IMR-90 (cell line): Measurements from ENCODE around the gene ATP6V0C. TPM values are rescaled to one million over a fixed set of nuclear protein-coding genes. Genes with fewer than 3 reads are reported as not detected.
A peak's percentile ranks its signal among the peaks of the same experiment; 100 is the strongest.

Source experiments
- ATAC-seq: fragments of 200-7000 bp; cut with Tn5 transposase; 2 replicates; pipeline ENCODE4 v1.9.1; 2020; ENCODE audit warnings: low read depth, mild to moderate bottlenecking, moderate library complexity
- BruUV-seq: library from RNA; stranded (reverse); fragments of 400-500 nt; replicated peaks from 2 replicates; lab custom pipeline; 2021; lab: Mats Ljungman, UMichigan
- CTCF ChIA-PET: fragments of 300-600 bp; formaldehyde crosslinking; extraction: SDS; loops from one replicate; lab custom pipeline; 2021; ENCODE audit warnings: antibody characterized with exemption; lab: Yijun Ruan, JAX
- POLR2A ChIA-PET: fragments of 300-600 bp; sonication (Branson Sonifier 250); formaldehyde crosslinking; loops from one replicate; lab custom pipeline; 2022; ENCODE audit warnings: antibody characterized with exemption; ENCODE audit not compliant: unreplicated experiment; lab: Charles Lee
- DNase-seq: peaks from one replicate; pipeline ENCODE4 v3.0.0; 2013
- H2AFZ ChIP-seq: replicated peaks from 2 replicates; pipeline ENCODE3; 2013; ENCODE audit warnings: low read length, mild to moderate bottlenecking; ENCODE audit not compliant: poor library complexity
- H2AK5ac ChIP-seq: 2 replicates; pipeline ENCODE4 v1.6.1; 2013; ENCODE audit warnings: low read depth, low read length, inconsistent platforms
- H2AK9ac ChIP-seq: replicated peaks from 2 replicates; pipeline ENCODE3; 2013; ENCODE audit warnings: mild to moderate bottlenecking, low read depth, low read length, moderate library complexity; ENCODE audit not compliant: poor library complexity
- H2BK120ac ChIP-seq: 2 replicates; pipeline ENCODE4 v1.6.1; 2013; ENCODE audit warnings: low read depth, low read length, inconsistent platforms
- H2BK15ac ChIP-seq: 3 replicates; pipeline ENCODE4 v1.6.1; 2013; ENCODE audit warnings: low read depth, low read length, inconsistent platforms
- H2BK20ac ChIP-seq: 2 replicates; pipeline ENCODE4 v1.6.1; 2013; ENCODE audit warnings: low read depth, mild to moderate bottlenecking, inconsistent platforms, low read length, moderate library complexity
- H2BK5ac ChIP-seq: 2 replicates; pipeline ENCODE4 v1.6.1; 2013; ENCODE audit warnings: mild to moderate bottlenecking, low read depth, low read length, inconsistent platforms; ENCODE audit not compliant: poor library complexity, severe bottlenecking
- H3K14ac ChIP-seq: replicated peaks from 2 replicates; pipeline ENCODE4 v1.6.1; 2013; ENCODE audit warnings: low read depth, low read length, inconsistent platforms
- H3K18ac ChIP-seq: 2 replicates; pipeline ENCODE4 v1.6.1; 2013; ENCODE audit warnings: low read depth, low read length, control low read depth
- H3K23ac ChIP-seq: 2 replicates; pipeline ENCODE4 v1.6.1; 2013; ENCODE audit warnings: low read depth, low read length, inconsistent platforms
- H3K27ac ChIP-seq: 2 replicates; pipeline ENCODE4 v1.5.1; 2013; ENCODE audit warnings: mild to moderate bottlenecking, control low read depth, low read length; ENCODE audit not compliant: insufficient read depth
- H3K27me3 ChIP-seq: 2 replicates; pipeline ENCODE4 v1.6.1; 2013; ENCODE audit warnings: low read length; ENCODE audit not compliant: control insufficient read depth, insufficient read depth
- H3K36me3 ChIP-seq: 2 replicates; pipeline ENCODE4 v1.6.1; 2013; ENCODE audit warnings: low read length, mixed read lengths; ENCODE audit not compliant: control insufficient read depth, insufficient read depth
- H3K4ac ChIP-seq: 2 replicates; pipeline ENCODE4 v1.6.1; 2013; ENCODE audit warnings: low read depth, low read length, inconsistent platforms
- H3K4me1 ChIP-seq: 2 replicates; pipeline ENCODE4 v1.6.1; 2013; ENCODE audit warnings: low read length, mixed read lengths; ENCODE audit not compliant: control insufficient read depth, insufficient read depth
- H3K4me2 ChIP-seq: 2 replicates; pipeline ENCODE4 v1.6.1; 2013; ENCODE audit warnings: low read depth, mild to moderate bottlenecking, control low read depth, low read length, moderate library complexity
- H3K4me3 ChIP-seq: 2 replicates; pipeline ENCODE4 v1.5.1; 2013; ENCODE audit warnings: low read depth, mild to moderate bottlenecking, control low read depth, low read length, moderate library complexity; ENCODE audit not compliant: insufficient read depth
- H3K56ac ChIP-seq: 2 replicates; pipeline ENCODE4 v1.6.1; 2013; ENCODE audit warnings: low read length, inconsistent platforms; ENCODE audit not compliant: insufficient read depth; ENCODE audit errors: extremely low read depth
- H3K79me1 ChIP-seq, 2 experiments: 2 replicates each; pipeline ENCODE4 v1.6.1; 2013; ENCODE audit warnings: low read length in 2 of 2, inconsistent platforms in 1 of 2, low read depth in 1 of 2
- H3K9ac ChIP-seq: 2 replicates; pipeline ENCODE4 v1.6.1; 2013; ENCODE audit warnings: low read depth, low read length, control low read depth
- H3K9me1 ChIP-seq: 2 replicates; pipeline ENCODE4 v1.6.1; 2013; ENCODE audit warnings: low read length, inconsistent platforms; ENCODE audit not compliant: insufficient read depth
- H3K9me3 ChIP-seq: 2 replicates; pipeline ENCODE4 v1.6.1; 2013; ENCODE audit warnings: low read length; ENCODE audit not compliant: control insufficient read depth, insufficient read depth
- H4K20me1 ChIP-seq: 2 replicates; pipeline ENCODE4 v1.6.1; 2013; ENCODE audit warnings: low read length, inconsistent platforms; ENCODE audit not compliant: insufficient read depth
- H4K5ac ChIP-seq: 2 replicates; pipeline ENCODE4 v1.6.1; 2013; ENCODE audit warnings: mild to moderate bottlenecking, low read depth, low read length, control low read depth
- H4K8ac ChIP-seq, 2 experiments: 2 replicates each; pipeline ENCODE4 v1.6.1; 2013; ENCODE audit warnings: low read depth in 2 of 2, low read length in 2 of 2, control low read depth in 1 of 2, inconsistent platforms in 1 of 2
- H4K91ac ChIP-seq: 2 replicates; pipeline ENCODE4 v1.6.1; 2013; ENCODE audit warnings: low read depth, low read length, inconsistent platforms; ENCODE audit not compliant: insufficient read depth
- BHLHE40 ChIP-seq: fragments of 150-350 bp; IDR thresholded peaks from 2 replicates; pipeline ENCODE4 v1.6.1; 2016; ENCODE audit warnings: mild to moderate bottlenecking, low read depth, low read length
- CEBPB ChIP-seq: IDR thresholded peaks from 2 replicates; pipeline ENCODE4 v1.6.1; 2012; ENCODE audit warnings: low read depth, low read length, improper control_type of control experiment
- CHD1 ChIP-seq: IDR thresholded peaks from 2 replicates; pipeline ENCODE4 v1.6.1; 2012; ENCODE audit warnings: low read depth, low read length, improper control_type of control experiment
- FOS ChIP-seq: fragments of 150-350 bp; IDR thresholded peaks from 2 replicates; pipeline ENCODE4 v1.6.1; 2016; ENCODE audit warnings: low read depth, low read length
- MAFK ChIP-seq: IDR thresholded peaks from 2 replicates; pipeline ENCODE4 v1.6.1; 2012; ENCODE audit warnings: low read depth, low read length, improper control_type of control experiment
- MAZ ChIP-seq: IDR thresholded peaks from 2 replicates; pipeline ENCODE4 v1.6.1; 2012; ENCODE audit warnings: low read depth, mild to moderate bottlenecking, low read length, improper control_type of control experiment, moderate library complexity, borderline replicate concordance
- MXI1 ChIP-seq: IDR thresholded peaks from 2 replicates; pipeline ENCODE4 v1.6.1; 2012; ENCODE audit warnings: low read depth, mild to moderate bottlenecking, low read length, moderate library complexity, borderline replicate concordance
- NFE2L2 ChIP-seq: fragments of 150-350 bp; IDR thresholded peaks from 2 replicates; pipeline ENCODE4 v1.6.1; 2016; ENCODE audit warnings: low read depth, mild to moderate bottlenecking, low read length
- POLR2A ChIP-seq: IDR thresholded peaks from 2 replicates; pipeline ENCODE4 v1.6.1; 2012; ENCODE audit warnings: mild to moderate bottlenecking, low read depth, low read length
- RAD21 ChIP-seq: IDR thresholded peaks from 2 replicates; pipeline ENCODE4 v1.6.1; 2012; ENCODE audit warnings: low read length, improper control_type of control experiment
- RCOR1 ChIP-seq: IDR thresholded peaks from 2 replicates; pipeline ENCODE4 v1.6.1; 2012; ENCODE audit warnings: mild to moderate bottlenecking, low read length, improper control_type of control experiment; ENCODE audit not compliant: insufficient replicate concordance
- RFX5 ChIP-seq: IDR thresholded peaks from 2 replicates; pipeline ENCODE4 v1.8.0; 2012; ENCODE audit warnings: low read depth, mild to moderate bottlenecking, low read length, moderate library complexity
- SMC3 ChIP-seq: fragments of 150-350 bp; IDR thresholded peaks from 2 replicates; pipeline ENCODE4 v1.6.1; 2016; ENCODE audit warnings: low read depth, mild to moderate bottlenecking, antibody characterized with exemption, low read length, moderate library complexity
- WGBS, 2 experiments: methylation state at CpG; one replicate each; pipeline versions ENCODE4 v1.1.5 to v1.1.7; 2013; ENCODE audit warnings: missing lambda C conversion rate in 2 of 2; ENCODE audit not compliant: insufficient read length in 1 of 2; ENCODE audit errors: extremely low coverage in 2 of 2; 5-methylcytosine and 5-hydroxymethylcytosine counted together
- dilution Hi-C: fragments of 300-500 bp; cut with HindIII; formaldehyde crosslinking; loops from one replicate; pipeline ENCODE4 v1.14.3; 2018; ENCODE audit warnings: low sequenced_read_pairs; ENCODE audit not compliant: unreplicated experiment
- in situ Hi-C: fragments of 300-500 bp; cut with MboI; formaldehyde crosslinking; loops from 3 replicates; pipeline ENCODE4 v1.14.3; 2019; ENCODE audit warnings: low sequenced_read_pairs, inconsistent platforms, mixed read lengths
- intact Hi-C: fragments of 100-400 bp; cut with micrococcal nuclease; formaldehyde crosslinking; loops from 2 replicates; pipeline ENCODE4 v1.10.0; 2022
- polyA plus RNA-seq, 3 experiments: library from polyadenylated mRNA; depleted of rRNA; stranded (reverse); fragments of >200 nt; gene quantifications; 2 replicates each; pipeline ENCODE4 v1.2.3, GENCODE V29; 2012; ENCODE audit warnings: low replicate concordance in 1 of 3
- total RNA-seq: library from RNA; depleted of rRNA; stranded (reverse); fragments of >200 nt; gene quantifications from 2 replicates; pipeline ENCODE4 v1.2.3, GENCODE V29; 2012
- TF ChIP-seq, protein P1 (sequence below): fragments of 150-350 bp; IDR thresholded peaks from 2 replicates; pipeline ENCODE4 v1.6.1; 2017; ENCODE audit warnings: mild to moderate bottlenecking, antibody characterized with exemption, low read length, low read depth
- TF ChIP-seq, protein P2 (sequence below): fragments of 150-350 bp; IDR thresholded peaks from 2 replicates; pipeline ENCODE4 v1.6.1; 2016; ENCODE audit warnings: low read depth, mild to moderate bottlenecking, low read length, moderate library complexity, borderline replicate concordance

ATP6V0C gene
- total and polyA plus RNA-seq, 2 of the 4 experiments (the other 2 are of a cell fraction) = 8.4 to 107 TPM

DNA sequence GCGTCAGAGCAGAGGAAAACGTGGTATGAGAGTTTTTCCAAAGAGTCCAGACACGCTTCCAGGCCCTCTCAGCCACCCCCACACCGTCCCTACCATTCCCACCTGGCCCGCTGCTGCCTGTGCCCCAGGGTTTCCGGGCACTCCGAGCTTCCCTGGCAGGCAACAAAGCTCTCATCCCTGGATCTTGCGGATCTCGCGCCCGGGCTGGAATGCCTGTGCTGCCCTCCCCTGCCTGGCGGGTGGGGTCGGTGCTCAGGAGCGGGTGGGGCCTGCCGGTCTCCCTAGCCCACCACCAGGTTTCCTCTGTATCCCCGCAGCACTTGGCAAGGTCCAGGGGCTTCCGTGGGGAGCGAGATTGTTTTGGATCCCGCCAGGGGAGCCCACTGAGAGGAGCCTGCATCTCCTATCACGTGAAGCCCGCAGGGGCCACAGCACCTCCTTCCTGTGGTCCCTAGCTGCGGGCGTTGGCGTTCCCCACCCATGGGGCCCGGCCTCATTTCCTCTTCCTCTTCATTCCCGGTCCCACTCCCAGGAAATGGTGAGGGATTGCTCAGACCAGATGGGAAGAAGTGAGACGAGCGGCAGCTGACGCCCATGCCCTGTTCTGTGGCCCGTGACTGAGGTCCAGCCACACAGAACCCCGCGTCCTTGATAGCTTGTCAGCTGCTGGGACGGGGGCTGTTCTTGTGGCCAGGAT, 27.8 kb upstream of the ATP6V0C start:
- intact Hi-C loops = no loop called here
- no peak overlapping the region for H3K4ac ChIP-seq
- H3K27ac ChIP-seq = no peak overlapping the region
- peaks cover 21% of the 10 kb centered on the region for H4K20me1 ChIP-seq
- peaks cover 2% of the 10 kb centered on the region; the same call in 1 of the 2 replicates for H3K36me3 ChIP-seq
- no peak overlapping the region for H2BK5ac ChIP-seq
- no peak overlapping the region for H3K4me3 ChIP-seq
- H2BK15ac ChIP-seq = no peak overlapping the region
- H3K27me3 ChIP-seq = no peaks in the 10 kb centered on the region
- H4K91ac ChIP-seq = no peak overlapping the region
- no peak overlapping the region for H2AFZ ChIP-seq
- no peaks in the 10 kb centered on the region for H3K9me3 ChIP-seq
- no peak overlapping the region for H3K4me2 ChIP-seq
- H3K56ac ChIP-seq = no peak overlapping the region
- DNase-seq = no peak
- H2BK20ac ChIP-seq = no peak overlapping the region
- H3K18ac ChIP-seq = no peak overlapping the region
- CTCF ChIA-PET = interaction anchor here (0.5 kb wide), 1 partner anchor 45 kb away, joined by 3 read pairs; no protein-coding TSS in a partner anchor
- WGBS, 2 experiments = 92% methylated on average over 5 of the region's 33 CpGs; no CpG with 5 or more reads in 1 of the 2 experiments
- ATAC-seq = no peak
- peaks cover 28% of the 10 kb centered on the region for H3K4me1 ChIP-seq
- POLR2A ChIA-PET = no interaction called here
- H3K23ac ChIP-seq = no peak overlapping the region
- H4K8ac ChIP-seq = no peak overlapping the region
- in situ Hi-C loops = no loop called here
- no peak overlapping the region for H4K5ac ChIP-seq
- H2AK5ac ChIP-seq = no peak overlapping the region
- peak overlapping the region; percentile 45 for H2AK9ac ChIP-seq
- BruUV-seq = no TSS peak
- no peak overlapping the region for H3K9ac ChIP-seq
- H3K9me1 ChIP-seq = peaks cover 11% of the 10 kb centered on the region; the same call in 1 of the 2 replicates
- H3K79me1 ChIP-seq = peaks cover 37 to 75% of the 10 kb centered on the region in 2 experiments
- no peak overlapping the region for H2BK120ac ChIP-seq
- dilution Hi-C loops = no loop called here
- no peak overlapping the region for H3K14ac ChIP-seq
- no peak for TF ChIP-seq NFE2L2
- TF ChIP-seq MXI1 = no peak
- no peak for TF ChIP-seq SMC3
- no peak for TF ChIP-seq CHD1
- TF ChIP-seq, protein P1, sequence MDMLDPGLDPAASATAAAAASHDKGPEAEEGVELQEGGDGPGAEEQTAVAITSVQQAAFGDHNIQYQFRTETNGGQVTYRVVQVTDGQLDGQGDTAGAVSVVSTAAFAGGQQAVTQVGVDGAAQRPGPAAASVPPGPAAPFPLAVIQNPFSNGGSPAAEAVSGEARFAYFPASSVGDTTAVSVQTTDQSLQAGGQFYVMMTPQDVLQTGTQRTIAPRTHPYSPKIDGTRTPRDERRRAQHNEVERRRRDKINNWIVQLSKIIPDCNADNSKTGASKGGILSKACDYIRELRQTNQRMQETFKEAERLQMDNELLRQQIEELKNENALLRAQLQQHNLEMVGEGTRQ = no peak
- no peak for TF ChIP-seq RAD21
- no peak for TF ChIP-seq MAZ
- no peak for TF ChIP-seq FOS
- TF ChIP-seq, protein P2, sequence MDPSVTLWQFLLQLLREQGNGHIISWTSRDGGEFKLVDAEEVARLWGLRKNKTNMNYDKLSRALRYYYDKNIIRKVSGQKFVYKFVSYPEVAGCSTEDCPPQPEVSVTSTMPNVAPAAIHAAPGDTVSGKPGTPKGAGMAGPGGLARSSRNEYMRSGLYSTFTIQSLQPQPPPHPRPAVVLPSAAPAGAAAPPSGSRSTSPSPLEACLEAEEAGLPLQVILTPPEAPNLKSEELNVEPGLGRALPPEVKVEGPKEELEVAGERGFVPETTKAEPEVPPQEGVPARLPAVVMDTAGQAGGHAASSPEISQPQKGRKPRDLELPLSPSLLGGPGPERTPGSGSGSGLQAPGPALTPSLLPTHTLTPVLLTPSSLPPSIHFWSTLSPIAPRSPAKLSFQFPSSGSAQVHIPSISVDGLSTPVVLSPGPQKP = no peak
- no peak for TF ChIP-seq RCOR1
- TF ChIP-seq CEBPB = no peak
- no peak for TF ChIP-seq POLR2A
- TF ChIP-seq MAFK = no peak
- TF ChIP-seq BHLHE40 = no peak
- TF ChIP-seq RFX5 = no peak
